Vagina (tissue), 2 donors: ENCODE results near the gene DNAH7. TPM values are rescaled to one million over a fixed set of nuclear protein-coding genes. Genes with fewer than 3 reads are reported as not detected.

Experiments
- DNase-seq, 2 donors: peaks; one replicate each; pipeline ENCODE4 v3.0.0-alpha.2; 2017; ENCODE audit errors: extremely low spot score in 2 of 2
- H3K27ac ChIP-seq: fragments of 200-600 bp; sonication (generic); one replicate; pipeline ENCODE4 v1.5.1; 2019
- H3K27me3 ChIP-seq: fragments of 200-600 bp; sonication (generic); one replicate; pipeline ENCODE4 v1.5.1; 2019
- H3K36me3 ChIP-seq, 2 donors: fragments of 200-600 bp; sonication (generic); one replicate each; pipeline ENCODE4 v1.5.1; 2017 to 2019
- H3K4me1 ChIP-seq: fragments of 200-600 bp; sonication (generic); one replicate; pipeline ENCODE4 v1.5.1; 2019
- H3K4me3 ChIP-seq, 2 donors: fragments of 200-600 bp; sonication (generic); 1 replicate in 1 of 2; 2 replicates in 1 of 2; pipeline ENCODE4 v1.5.1; 2016 to 2019
- H3K9me3 ChIP-seq: fragments of 200-600 bp; sonication (generic); one replicate; pipeline ENCODE4 v1.5.1; 2019
- POLR2A ChIP-seq, 2 donors: fragments of 450-650 bp; IDR thresholded peaks; one replicate each; pipeline ENCODE4 v1.6.1; 2017; ENCODE audit warnings: antibody characterized with exemption in 2 of 2, mild to moderate bottlenecking in 2 of 2, moderate library complexity in 2 of 2
- POLR2AphosphoS5 ChIP-seq, 2 donors: sonication (generic); formaldehyde crosslinking; IDR thresholded peaks; one replicate each; pipeline ENCODE4 v1.9.0; 2017; ENCODE audit warnings: antibody characterized with exemption in 2 of 2, mild to moderate bottlenecking in 2 of 2, low read depth in 1 of 2; ENCODE audit not compliant: insufficient read depth in 1 of 2
- intact Hi-C: fragments of 100-400 bp; cut with DNase I; formaldehyde crosslinking; loops from one replicate; pipeline ENCODE4 v1.15.1; 2023
- total RNA-seq: library from RNA; depleted of rRNA; stranded (reverse); fragments of >200 nt; gene quantifications from one replicate; pipeline ENCODE4 v1.2.3, GENCODE V29; 2016
- TF ChIP-seq, protein P1 (sequence below), 3 experiments: fragments of 450-650 bp in 2 of 3; fragments of 200-600 bp in 1 of 3; sonication (generic) in 1 of 3; IDR thresholded peaks; one replicate each; pipeline ENCODE4 v1.5.1; 2017 to 2019; ENCODE audit warnings: antibody characterized with exemption in 3 of 3, mild to moderate bottlenecking in 2 of 3, moderate library complexity in 2 of 3

DNAH7 gene
- total RNA-seq, 1 donor from 2014 or later = 0.49 TPM

DNA sequence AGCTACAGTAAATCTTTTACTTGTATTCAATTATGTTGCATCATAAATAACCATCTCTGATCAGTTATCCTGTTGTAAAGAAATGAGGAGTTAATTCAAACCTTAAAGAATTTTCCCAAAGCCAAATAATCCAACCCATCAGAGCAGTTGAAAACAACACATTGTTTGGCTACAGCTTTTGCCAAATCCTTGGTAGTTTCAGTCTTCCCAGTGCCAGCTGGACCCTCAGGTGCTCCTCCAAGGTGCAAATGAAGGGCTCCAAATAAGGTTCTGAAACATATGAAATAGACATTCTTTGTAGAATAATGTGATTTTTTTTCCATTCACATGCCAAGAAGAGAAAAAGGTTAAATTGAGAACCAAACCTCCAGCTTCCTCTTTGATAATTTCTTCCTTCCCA, 158.7 kb downstream of the DNAH7 start:
- Histone ChIP-seq H3K4me1 (no peaks in the 10 kb centered on the region), H3K36me3 (no peaks in the 10 kb centered on the region), H3K27ac (no peak overlapping the region), H3K27me3 (no peaks in the 10 kb centered on the region), H3K4me3 (no peak overlapping the region), H3K9me3 (no peaks in the 10 kb centered on the region)
- intact Hi-C loops = no loop called here
- DNase-seq = no peak
- TF ChIP-seq POLR2AphosphoS5 (IDR thresholded peaks at IDR 0.05; ENCODE audit: insufficient read depth in 1 of 2, low read depth in 1 of 2) (no peak), POLR2A (IDR thresholded peaks at IDR 0.05) (no peak)
- TF ChIP-seq, protein P1, sequence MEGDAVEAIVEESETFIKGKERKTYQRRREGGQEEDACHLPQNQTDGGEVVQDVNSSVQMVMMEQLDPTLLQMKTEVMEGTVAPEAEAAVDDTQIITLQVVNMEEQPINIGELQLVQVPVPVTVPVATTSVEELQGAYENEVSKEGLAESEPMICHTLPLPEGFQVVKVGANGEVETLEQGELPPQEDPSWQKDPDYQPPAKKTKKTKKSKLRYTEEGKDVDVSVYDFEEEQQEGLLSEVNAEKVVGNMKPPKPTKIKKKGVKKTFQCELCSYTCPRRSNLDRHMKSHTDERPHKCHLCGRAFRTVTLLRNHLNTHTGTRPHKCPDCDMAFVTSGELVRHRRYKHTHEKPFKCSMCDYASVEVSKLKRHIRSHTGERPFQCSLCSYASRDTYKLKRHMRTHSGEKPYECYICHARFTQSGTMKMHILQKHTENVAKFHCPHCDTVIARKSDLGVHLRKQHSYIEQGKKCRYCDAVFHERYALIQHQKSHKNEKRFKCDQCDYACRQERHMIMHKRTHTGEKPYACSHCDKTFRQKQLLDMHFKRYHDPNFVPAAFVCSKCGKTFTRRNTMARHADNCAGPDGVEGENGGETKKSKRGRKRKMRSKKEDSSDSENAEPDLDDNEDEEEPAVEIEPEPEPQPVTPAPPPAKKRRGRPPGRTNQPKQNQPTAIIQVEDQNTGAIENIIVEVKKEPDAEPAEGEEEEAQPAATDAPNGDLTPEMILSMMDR (IDR thresholded peaks at IDR 0.05) = no peak

DNA sequence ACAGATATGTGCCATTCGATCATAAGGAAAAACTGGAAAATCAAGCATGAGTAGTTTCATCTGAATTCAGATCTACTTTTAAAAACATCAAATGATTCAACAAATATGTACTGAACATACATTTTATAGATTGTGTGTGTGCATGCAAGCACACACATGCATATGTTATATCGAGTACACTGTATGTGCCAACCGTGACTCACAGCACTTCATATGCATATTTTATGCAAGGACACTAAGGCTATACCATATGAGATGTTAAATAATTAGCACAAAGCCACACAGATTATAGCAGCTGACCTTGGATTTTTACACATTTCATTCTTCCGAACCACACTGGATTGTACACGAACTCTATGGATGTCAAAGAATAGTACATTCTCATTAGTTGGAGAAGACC, 161.2 kb downstream of the DNAH7 start:
- TF ChIP-seq POLR2A (IDR thresholded peaks at IDR 0.05) = no peak
- TF ChIP-seq POLR2AphosphoS5 (IDR thresholded peaks at IDR 0.05; ENCODE audit: insufficient read depth in 1 of 2, low read depth in 1 of 2) = no peak
- TF ChIP-seq, protein P1 (IDR thresholded peaks at IDR 0.05) = no peak
- intact Hi-C loops = no loop called here
- no peak overlapping the region for H3K27ac ChIP-seq
- H3K4me3 ChIP-seq = no peak overlapping the region
- no peaks in the 10 kb centered on the region for H3K9me3 ChIP-seq
- DNase-seq = no peak
- no peaks in the 10 kb centered on the region for H3K36me3 ChIP-seq
- no peaks in the 10 kb centered on the region for H3K4me1 ChIP-seq
- H3K27me3 ChIP-seq = no peaks in the 10 kb centered on the region

DNA sequence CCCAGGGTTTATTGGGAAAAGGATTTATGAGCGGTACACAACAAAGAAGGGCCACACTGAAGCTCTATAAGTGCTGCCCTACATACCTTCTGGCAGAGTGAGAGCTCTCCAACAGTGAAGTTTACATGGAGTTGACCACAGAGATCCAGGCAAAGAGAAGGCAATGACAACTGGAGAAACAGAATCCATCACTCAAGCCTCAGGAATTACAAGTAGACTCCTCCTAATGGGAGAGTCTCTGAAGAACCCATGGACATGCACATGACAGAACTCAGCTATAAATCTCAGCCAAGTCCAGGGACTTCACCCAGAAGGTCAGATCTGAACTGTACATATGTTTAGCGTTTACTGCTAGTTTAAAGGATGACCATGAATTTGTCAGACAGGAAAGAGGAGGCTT, 164.7 kb downstream of the DNAH7 start:
- DNase-seq = no peak
- H3K9me3 ChIP-seq = no peaks in the 10 kb centered on the region
- H3K27ac ChIP-seq = no peak overlapping the region
- H3K4me1 ChIP-seq = no peaks in the 10 kb centered on the region
- TF ChIP-seq POLR2AphosphoS5 (IDR thresholded peaks at IDR 0.05; ENCODE audit: insufficient read depth in 1 of 2, low read depth in 1 of 2) = no peak
- TF ChIP-seq, protein P1 (IDR thresholded peaks at IDR 0.05) = no peak
- TF ChIP-seq POLR2A (IDR thresholded peaks at IDR 0.05) = no peak
- H3K27me3 ChIP-seq = no peaks in the 10 kb centered on the region
- intact Hi-C loops = no loop called here
- no peaks in the 10 kb centered on the region for H3K36me3 ChIP-seq
- H3K4me3 ChIP-seq = no peak overlapping the region

DNA sequence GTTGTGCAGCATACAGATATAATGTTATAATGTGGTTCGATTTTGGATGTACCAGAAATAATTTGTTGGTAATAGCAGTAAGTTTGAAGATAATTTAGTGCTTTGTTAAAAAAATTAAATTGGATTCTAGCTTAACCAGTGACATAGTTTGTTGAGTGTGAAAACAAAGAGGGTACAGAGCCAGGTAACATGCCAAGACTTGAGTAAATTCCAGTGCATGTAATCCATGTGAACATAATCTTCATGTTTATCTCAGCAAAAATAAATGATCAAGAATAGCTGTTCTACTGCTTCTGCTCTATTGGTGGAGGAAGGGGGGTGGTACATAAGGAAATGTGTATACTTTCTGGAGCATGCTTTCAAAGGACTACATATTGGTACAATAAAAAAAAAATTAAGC, 165.8 kb downstream of the DNAH7 start:
- Histone ChIP-seq H3K27me3 (no peaks in the 10 kb centered on the region), H3K36me3 (no peaks in the 10 kb centered on the region), H3K4me3 (no peak overlapping the region), H3K27ac (no peak overlapping the region), H3K9me3 (no peaks in the 10 kb centered on the region), H3K4me1 (no peaks in the 10 kb centered on the region)
- intact Hi-C loops = no loop called here
- TF ChIP-seq POLR2AphosphoS5 (IDR thresholded peaks at IDR 0.05; ENCODE audit: insufficient read depth in 1 of 2, low read depth in 1 of 2) = no peak
- TF ChIP-seq POLR2A (IDR thresholded peaks at IDR 0.05) = no peak
- TF ChIP-seq, protein P1 (IDR thresholded peaks at IDR 0.05) = no peak
- DNase-seq = no peak

DNA sequence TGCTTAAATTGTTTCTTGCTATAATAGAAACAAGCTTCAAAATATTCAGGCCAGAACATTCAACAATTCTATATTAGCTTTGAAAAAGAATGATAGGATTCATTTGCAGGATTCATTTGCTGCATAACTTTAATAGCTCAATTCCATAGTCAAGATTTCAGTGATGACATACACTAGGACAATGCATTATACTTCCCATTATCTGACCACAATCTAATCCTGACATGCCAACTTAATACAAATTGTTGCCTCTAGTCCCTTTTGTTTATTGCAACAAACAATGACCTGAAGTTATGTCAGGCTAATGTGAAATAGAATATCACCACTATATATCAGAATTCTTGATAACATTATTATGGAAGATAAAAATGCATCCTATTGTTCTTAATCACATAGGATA, 169.4 kb downstream of the DNAH7 start:
- Histone ChIP-seq H3K36me3 (no peaks in the 10 kb centered on the region), H3K27ac (no peak overlapping the region), H3K4me1 (no peaks in the 10 kb centered on the region), H3K9me3 (no peaks in the 10 kb centered on the region), H3K27me3 (no peaks in the 10 kb centered on the region), H3K4me3 (no peak overlapping the region)
- no peak for DNase-seq
- intact Hi-C loops = loop anchor here (10.0 kb wide), 1 partner anchor 1436 kb away; no protein-coding TSS in a partner anchor
- TF ChIP-seq POLR2A (IDR thresholded peaks at IDR 0.05) (no peak), POLR2AphosphoS5 (IDR thresholded peaks at IDR 0.05; ENCODE audit: insufficient read depth in 1 of 2, low read depth in 1 of 2) (no peak)
- TF ChIP-seq, protein P1 (IDR thresholded peaks at IDR 0.05) = no peak
